PC-3 (cell line): Measurements from ENCODE around the gene ARV1.

Experiments
- CTCF ChIP-seq: fragments of 300-600 bp; sonication (generic); conservative IDR thresholded peaks from 2 replicates; pipeline ENCODE4 v1.5.1; 2017; ENCODE audit warnings: antibody characterized with exemption, low read depth, mild to moderate bottlenecking, low read length
- EZH2 ChIP-seq: fragments of 300-600 bp; sonication (generic); IDR thresholded peaks from one replicate; pipeline ENCODE4 v1.6.1; 2017; ENCODE audit warnings: antibody characterized with exemption, mild to moderate bottlenecking, low read length; ENCODE audit not compliant: unreplicated experiment
- EZH2phosphoT487 ChIP-seq: fragments of 300-600 bp; sonication (generic); IDR thresholded peaks from 2 replicates; pipeline ENCODE4 v1.6.1; 2018; ENCODE audit warnings: mild to moderate bottlenecking, antibody characterized with exemption, low read length, borderline replicate concordance

- no peak for TF ChIP-seq CTCF
- TF ChIP-seq EZH2 = no peak
- no peak for TF ChIP-seq EZH2phosphoT487
These were observed 42.4 kb upstream of the ARV1 start for GRCh38 chr1:230936475-230936874.
